Mononuclear cell (primary cell): Measurements from ENCODE around the gene ITPRIP. TPM values are rescaled to one million over a fixed set of nuclear protein-coding genes. Genes with fewer than 3 reads are reported as not detected.

Experiments
- H3K27me3 ChIP-seq: 2 replicates; pipeline ENCODE4 v1.6.0; 2011; ENCODE audit warnings: low read length, control low read depth; ENCODE audit not compliant: insufficient read depth
- H3K4me1 ChIP-seq: 2 replicates; pipeline ENCODE4 v1.5.1; 2011; ENCODE audit warnings: mild to moderate bottlenecking, low read length, control low read depth; ENCODE audit not compliant: insufficient read depth
- H3K4me3 ChIP-seq: 2 replicates; pipeline ENCODE4 v1.5.1; 2011; ENCODE audit warnings: mild to moderate bottlenecking, low read length, moderate library complexity
- H3K9me3 ChIP-seq: 2 replicates; pipeline ENCODE4 v1.5.1; 2011; ENCODE audit warnings: low read depth, mild to moderate bottlenecking, control low read depth, low read length
- total RNA-seq: library from RNA; depleted of rRNA; stranded (reverse); fragments of >200 nt; gene quantifications from one replicate; pipeline ENCODE4 v1.2.3, GENCODE V29; 2012

ITPRIP gene
- total RNA-seq, 1 donor = 62.7 TPM

DNA sequence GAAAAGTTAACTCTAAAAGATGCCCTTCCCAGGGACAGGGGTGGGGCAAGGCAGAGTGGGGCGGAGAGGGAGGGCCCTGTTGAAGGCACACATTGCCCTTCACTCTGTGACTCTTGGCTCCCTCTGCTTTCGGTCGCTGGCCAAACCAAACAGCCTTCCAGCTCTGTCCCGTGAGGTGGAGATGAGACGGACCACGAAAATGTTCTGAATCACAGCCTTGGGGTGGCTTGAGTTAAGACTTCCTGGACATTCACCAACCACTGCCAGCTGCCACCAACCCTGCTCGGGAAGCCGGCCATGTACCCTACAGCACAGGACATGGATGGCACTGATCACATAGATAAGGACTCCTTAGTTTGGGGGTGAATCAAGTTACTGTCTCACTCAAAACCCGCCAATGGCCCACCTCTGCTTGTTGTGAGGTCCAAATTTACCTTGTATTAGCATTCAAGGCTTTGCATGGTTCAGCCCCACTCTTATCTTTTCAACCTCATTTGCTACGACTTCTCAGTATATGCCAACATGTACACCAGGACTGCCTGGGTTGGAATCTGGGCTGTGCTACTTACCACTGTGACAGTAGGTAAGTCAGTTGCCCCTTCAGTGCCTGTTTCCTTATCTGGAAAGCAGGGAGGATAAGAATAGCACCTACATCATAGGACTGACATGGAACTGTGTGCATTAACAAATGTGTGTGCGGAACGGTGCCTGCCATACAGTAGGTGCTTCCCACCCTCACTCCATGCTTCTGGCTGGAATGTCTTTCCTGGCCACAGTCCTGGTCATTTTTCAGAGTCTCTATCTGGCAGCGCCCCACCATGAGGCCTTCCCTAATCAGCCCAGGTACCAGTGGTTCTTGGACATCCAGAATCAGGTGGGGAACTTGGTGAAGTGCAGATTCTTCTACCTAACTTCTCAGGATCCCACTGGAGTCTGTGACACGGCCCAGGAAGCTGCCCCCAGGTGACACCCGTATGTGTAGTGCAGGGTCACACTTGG, 28.0 kb downstream of the ITPRIP start:
- H3K4me1 ChIP-seq = peaks cover 44% of the 10 kb centered on the region
- H3K4me3 ChIP-seq = no peak overlapping the region
- H3K27me3 ChIP-seq = no peaks in the 10 kb centered on the region
- no peaks in the 10 kb centered on the region for H3K9me3 ChIP-seq

DNA sequence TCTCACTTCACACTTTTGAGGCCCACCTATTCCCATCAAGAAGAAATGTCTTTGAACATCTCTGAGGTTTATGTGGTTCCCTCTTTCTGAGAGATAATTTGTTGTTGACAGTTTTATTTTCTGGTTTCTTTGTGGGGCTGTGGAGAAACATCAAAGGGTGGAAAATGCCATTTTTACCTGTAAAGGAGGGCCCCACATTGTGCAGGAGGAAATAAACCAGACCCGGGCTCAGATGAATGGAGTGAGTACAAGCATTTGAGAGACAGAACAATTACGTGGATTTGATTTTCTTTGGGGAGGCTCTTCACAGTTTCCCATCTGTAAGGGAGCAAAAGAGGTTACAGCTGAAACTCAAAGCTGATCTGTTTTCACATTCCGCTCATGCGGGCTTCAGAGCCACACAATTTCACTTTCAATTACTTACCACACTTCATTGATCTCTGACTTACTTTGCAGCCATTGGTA, 29.8 kb downstream of the ITPRIP start:
- Histone ChIP-seq H3K9me3 (no peaks in the 10 kb centered on the region), H3K4me1 (peaks cover 62% of the 10 kb centered on the region), H3K27me3 (no peaks in the 10 kb centered on the region), H3K4me3 (no peak overlapping the region)

DNA sequence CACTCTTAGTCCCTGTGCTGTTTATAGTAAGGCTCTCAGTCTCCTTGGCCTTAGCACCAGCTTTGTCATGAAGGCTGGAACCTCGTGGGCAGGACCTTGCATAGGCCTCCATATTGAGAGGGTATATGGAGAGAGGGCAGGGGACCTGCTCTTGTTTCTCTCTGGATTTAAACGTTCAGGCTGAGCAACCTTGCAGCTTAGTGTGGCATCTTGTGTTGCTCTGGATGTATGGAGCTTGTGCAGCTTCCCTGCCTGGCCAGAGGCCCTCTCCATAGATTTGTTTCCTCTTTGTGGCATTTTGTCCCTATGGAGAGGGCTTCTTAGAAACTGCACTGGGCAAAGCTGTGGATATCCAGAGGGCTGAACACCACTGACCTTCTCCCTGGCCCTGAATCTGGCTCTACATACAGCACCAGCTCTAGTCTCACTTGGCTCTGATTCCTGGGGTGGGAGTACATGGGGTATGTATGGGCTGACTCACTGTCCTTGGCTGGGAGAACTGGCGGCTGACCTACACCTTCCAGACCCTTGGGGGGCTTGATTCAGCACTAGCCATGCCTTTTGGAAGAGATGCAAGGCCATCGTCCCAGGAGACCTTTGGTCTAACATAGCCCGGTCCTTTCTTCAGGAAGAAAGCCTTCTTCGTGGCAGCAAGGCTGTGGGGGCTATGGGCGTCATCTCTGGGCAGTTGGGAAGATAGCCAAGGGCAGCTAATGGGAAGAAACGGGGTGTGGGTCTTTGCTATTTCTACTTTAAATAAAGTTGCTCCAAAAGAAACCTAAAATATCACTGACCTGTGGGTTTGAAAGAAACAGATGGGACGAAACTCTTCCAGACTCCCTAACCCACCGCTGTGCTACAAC, 30.5 kb downstream of the ITPRIP start:
- Histone ChIP-seq H3K4me1 (peaks cover 68% of the 10 kb centered on the region), H3K27me3 (no peaks in the 10 kb centered on the region), H3K9me3 (no peaks in the 10 kb centered on the region), H3K4me3 (no peak overlapping the region)

DNA sequence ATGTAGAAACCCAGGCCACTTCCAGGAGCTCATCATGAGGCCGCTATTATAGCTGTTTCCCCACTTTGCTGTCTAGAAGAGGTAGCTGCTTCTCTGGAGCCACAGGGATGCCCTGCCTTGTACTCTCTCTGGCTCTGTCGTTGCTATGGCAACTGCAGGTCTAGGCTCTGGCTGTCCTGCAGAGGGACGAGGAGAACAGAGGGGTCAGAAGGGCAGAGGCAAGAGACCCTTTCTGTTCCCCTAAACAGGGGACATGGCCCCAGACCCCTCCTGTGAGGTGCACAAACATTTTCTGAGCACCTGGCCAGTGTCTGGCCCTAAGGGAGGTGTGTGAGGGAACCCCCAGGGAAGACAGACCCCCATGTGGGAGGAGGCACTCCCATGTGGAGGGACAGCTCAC, 31.4 kb downstream of the ITPRIP start:
- Histone ChIP-seq H3K27me3 (no peaks in the 10 kb centered on the region), H3K9me3 (no peaks in the 10 kb centered on the region), H3K4me1 (peaks cover 67% of the 10 kb centered on the region), H3K4me3 (no peak overlapping the region)

DNA sequence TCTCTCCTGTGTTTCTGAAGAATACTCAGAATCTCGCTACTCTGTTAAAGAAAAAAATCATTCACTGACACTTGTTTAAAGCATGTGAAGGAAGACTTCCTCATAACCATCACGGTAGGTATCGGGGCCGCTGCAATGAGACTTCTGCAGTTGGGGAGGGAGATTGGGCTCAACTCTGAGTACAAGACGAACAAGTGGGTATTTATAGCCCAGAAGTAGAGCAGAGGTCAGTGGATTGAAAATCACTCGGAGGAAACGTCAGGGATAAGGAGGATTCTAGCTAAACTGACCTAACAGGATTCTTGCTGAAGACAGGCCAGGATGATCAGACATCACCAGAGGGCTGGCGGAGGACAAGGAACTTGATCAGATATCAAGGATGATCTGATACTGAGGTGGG, 33.3 kb downstream of the ITPRIP start:
- Histone ChIP-seq H3K4me1 (peaks cover 76% of the 10 kb centered on the region), H3K9me3 (no peaks in the 10 kb centered on the region), H3K4me3 (no peak overlapping the region), H3K27me3 (no peaks in the 10 kb centered on the region)

DNA sequence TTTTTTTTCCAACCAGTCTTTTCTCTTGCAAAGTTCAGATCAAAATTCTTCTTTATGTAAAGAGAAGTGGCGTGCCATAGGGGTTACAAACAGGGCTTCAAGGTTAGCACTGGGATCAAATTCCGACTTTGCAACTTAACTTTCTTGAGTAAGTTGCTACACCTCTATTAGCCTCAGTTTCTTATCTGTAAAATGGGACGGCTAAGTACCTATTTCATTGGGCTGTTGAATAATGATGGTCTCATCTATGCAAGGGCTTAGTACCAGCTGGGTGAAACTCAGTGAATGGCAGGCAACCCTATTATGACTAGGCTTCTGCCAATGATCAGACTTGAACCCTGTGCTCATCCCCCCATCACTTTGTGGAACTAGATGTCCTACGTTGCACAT, 33.9 kb downstream of the ITPRIP start:
- H3K4me3 ChIP-seq = no peak overlapping the region
- H3K4me1 ChIP-seq = peaks cover 74% of the 10 kb centered on the region
- H3K27me3 ChIP-seq = no peaks in the 10 kb centered on the region
- no peaks in the 10 kb centered on the region for H3K9me3 ChIP-seq

DNA sequence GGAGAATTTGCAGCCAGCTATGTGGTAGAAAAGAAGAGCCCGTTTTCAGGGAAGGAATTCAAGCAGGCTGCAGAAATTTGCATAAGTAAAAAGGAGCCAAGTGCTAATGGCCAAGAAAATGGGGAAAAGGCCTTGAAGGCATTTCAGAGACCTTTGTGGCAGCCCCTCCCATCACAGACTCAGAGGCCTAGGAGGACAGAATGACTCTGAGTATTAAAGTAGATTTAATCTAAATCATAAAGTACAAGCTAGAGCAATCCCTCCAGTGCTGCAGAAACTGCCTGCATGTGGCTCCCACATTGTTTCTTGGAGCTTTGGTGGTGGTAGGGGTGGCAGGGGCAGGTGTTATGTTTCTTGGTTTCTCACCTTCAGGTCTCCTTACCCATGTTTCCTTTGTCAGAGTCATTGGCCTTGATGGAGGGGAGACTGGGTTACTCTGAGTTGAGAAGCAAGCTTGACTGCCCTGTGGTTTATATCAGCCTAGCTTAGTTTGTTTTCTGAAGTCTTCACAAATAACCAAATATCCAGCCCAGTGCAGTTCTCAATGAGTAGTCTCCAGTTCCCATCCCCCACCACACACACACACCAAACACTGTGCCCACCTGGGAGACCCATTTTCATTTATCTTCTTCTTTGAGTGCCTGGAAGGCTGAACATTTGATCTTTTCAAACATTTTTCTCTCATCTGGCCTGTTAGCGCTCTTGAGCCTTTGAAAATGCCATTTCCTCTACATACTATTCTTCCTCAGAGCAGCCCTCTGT, 34.5 kb downstream of the ITPRIP start:
- Histone ChIP-seq H3K27me3 (no peaks in the 10 kb centered on the region), H3K4me3 (no peak overlapping the region), H3K4me1 (peaks cover 71% of the 10 kb centered on the region), H3K9me3 (no peaks in the 10 kb centered on the region)

DNA sequence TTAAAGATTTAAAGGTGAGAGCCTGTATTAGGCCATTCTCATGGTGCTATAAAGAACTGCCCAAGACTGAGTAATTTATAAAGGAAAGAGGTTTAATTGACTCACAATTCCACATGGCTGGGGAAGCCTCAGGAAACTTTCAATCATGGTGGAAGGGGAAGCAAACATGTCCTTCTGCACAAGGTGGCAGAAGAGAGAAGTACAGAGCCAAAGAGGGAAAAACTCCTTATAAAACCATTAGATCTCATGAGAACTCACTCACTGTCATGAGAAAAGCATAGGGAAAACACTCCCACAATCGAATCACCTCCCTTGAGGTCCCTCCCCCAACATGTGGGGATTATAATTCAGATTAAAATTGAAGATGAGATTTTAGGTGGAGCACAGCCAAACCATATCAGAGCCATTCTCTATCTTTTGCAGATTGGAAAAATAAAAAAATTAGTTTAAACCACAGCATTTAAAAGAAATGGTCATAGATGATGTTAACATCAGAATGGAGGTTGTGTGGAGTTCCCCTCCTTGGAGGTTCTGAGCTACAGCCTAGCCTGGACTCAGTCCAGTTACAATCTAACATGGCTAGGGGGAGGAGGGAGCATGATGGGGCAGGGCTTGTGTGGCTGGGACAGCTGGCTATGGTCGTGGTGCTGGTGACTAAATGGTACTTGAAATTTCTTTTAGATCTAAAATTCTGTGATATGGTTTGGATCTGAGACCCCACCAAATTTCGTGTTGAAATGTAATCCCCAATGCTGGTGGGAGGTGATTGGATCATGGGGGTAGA, 36.2 kb downstream of the ITPRIP start:
- H3K4me3 ChIP-seq = no peak overlapping the region
- no peaks in the 10 kb centered on the region for H3K27me3 ChIP-seq
- H3K9me3 ChIP-seq = no peaks in the 10 kb centered on the region
- H3K4me1 ChIP-seq = peaks cover 55% of the 10 kb centered on the region

DNA sequence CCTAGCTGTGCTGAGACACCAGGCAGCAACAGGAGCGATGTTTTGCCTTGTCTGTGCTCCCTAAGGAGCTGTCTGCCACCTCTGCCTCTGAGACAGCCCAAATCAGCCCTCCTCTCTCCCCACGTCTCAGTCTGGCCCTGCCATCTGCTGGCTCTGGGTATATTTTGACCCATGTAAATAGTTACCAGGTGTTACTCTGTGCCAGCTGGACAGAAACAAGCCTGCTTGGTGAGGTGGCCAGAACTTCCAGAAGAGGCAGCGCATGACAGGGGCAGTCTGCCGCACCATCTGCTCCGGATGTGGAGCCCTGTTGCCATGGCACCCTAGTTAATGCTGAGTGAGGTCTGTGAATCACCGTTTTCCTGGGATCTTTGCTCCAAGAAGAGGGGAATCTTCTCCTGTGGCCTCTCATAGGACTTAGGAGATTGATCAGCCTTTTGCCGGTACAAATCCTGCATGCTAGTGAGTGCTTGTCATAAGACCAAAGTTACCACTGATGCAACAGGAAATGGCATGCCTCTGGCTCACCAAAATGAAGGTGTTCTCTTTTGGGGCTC, 37.5 kb downstream of the ITPRIP start:
- H3K4me1 ChIP-seq = peaks cover 42% of the 10 kb centered on the region
- no peaks in the 10 kb centered on the region for H3K27me3 ChIP-seq
- H3K4me3 ChIP-seq = no peak overlapping the region
- no peaks in the 10 kb centered on the region for H3K9me3 ChIP-seq

DNA sequence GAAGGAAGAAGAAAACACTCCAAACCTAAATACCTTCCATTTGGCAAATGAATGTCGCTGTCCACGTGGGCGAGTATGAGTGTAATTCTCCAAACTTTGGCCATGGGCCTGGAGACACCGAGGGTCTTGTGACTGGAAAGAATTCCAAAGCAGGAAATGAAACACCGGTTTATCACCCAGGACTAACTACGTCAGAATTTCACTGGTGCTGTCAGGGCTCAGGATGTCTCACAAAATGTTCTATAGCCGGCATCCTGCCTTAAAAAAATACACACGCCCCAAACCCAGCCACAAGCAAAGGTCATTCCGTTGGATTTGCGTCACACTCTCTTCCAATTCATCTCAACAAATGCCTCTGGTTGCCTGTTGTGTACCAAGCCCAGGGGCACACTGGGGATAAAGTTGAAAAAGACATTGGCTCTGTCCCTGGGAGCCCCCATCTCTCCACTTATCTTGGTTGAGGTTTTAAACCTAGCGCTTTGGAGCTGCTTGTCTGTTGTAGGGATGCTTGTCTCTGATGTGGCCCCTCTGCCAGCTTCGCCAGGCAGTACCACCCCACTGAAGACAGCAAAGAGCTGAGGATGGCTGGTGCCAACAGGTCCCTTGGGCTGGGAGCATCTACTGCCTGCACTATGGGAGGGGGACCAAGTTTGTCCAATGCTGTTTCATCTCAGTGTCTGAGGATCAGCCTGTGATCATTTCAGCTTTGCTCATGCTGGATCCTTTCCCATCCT, 38.1 kb downstream of the ITPRIP start:
- H3K27me3 ChIP-seq = no peaks in the 10 kb centered on the region
- no peaks in the 10 kb centered on the region for H3K9me3 ChIP-seq
- peaks cover 35% of the 10 kb centered on the region for H3K4me1 ChIP-seq
- H3K4me3 ChIP-seq = no peak overlapping the region

DNA sequence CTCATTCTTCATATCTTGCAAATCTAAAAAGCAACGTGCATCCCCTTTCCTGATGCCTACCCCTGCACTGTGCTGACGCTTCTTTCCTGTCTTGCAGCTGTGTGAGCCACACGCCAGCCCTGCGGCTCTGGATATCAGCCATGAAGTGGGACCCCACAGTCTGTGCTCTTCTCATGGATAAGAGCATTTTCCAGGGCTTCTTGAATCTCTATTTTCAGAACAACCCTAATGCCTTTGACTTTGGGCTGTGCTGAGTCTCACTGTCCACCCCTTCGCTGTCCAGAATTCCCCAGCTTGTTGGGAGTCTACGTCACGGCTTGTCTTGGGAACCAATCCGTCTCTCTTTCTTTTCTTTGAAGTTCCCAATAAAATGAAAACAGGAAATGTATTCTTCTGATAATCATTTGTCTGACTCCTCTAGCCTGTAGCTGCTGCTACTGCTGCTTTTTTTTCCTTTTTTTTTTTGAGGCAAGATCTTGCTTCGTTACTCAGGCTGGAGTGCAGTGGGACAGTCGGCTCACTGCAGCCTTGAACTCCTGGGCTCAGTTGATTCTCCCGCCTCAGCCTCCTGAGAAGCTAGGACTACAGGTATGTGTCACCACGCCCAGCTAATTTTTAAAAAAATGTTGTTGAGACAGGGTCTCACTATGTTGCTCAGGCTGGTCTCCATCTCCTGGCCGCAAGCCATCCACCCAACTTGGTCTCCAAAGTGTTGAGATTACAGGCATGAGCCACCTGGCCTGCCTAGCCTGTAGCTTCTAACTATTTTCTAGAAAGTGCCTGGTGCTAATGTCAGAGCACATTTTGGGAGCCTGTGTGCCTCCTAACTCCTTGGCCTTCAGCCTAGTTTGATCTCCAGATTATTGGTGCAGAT, 39.0 kb downstream of the ITPRIP start:
- H3K27me3 ChIP-seq = no peaks in the 10 kb centered on the region
- no peak overlapping the region for H3K4me3 ChIP-seq
- peaks cover 26% of the 10 kb centered on the region for H3K4me1 ChIP-seq
- no peaks in the 10 kb centered on the region for H3K9me3 ChIP-seq

DNA sequence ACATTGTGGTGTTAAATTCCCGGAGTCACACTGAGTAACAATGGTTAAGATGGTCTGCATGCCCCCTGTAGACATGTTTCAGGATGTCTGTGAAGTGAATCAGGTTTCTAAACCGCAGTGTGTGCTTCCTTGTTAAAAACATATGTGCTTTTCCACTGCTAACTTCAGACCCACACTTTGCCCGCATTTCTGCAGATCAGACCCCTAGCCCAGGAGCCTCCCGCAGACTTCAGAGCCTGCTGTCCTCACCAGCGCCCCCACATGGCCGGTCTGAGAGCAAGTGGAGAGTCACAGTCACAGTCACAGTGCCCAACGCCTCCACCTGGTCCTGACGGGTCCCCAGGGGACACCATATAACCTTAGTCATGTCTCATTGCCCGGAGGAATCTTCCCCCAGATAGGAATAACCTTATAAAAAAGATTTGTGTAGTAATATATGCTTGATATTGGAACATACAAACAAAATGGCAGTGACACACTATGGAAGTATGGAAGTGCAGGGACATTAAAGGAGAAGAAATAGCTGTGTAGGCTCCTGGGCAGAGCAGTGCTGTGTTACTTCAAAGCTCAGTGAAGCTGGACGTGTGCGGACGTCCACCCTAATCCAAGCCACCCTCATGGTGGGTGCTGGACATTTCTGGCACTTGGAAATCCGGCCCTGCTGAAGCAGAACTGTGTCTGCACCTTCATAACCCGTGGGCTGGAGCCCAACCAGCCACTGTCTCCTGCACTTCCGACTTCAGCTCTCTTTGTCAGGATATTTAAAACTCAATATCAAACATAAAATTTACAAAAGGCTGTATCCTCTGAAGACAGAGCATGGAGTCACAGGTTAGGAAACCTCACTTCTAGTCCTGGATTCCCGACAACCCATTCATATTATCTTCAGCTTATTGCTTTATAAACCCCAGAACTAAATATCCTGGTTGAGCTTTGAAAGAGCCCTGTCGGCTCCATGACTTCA, 40.3 kb downstream of the ITPRIP start:
- Histone ChIP-seq H3K4me3 (no peak overlapping the region), H3K4me1 (peaks cover 23% of the 10 kb centered on the region), H3K9me3 (no peaks in the 10 kb centered on the region), H3K27me3 (no peaks in the 10 kb centered on the region)
